PC-9 (cell line): ENCODE results near the gene MYO3B. TPM values are rescaled to one million over a fixed set of nuclear protein-coding genes. Genes with fewer than 3 reads are reported as not detected.
A peak's percentile ranks its signal among the peaks of the same experiment; 100 is the strongest.
"Not testable (repeated sequence)": the region's sequence is repeated elsewhere in the genome, so short reads cannot be mapped to it uniquely, and the experiment has no call there.

Experiments used
- BruUV-seq: library from RNA; stranded (reverse); fragments of 400-500 nt; replicated peaks from 2 replicates; lab custom pipeline; 2021; lab: Mats Ljungman, UMichigan
- CTCF ChIA-PET: fragments of 300-600 bp; sonication (Branson Sonifier 250); formaldehyde crosslinking; loops from one replicate; lab custom pipeline; 2022; ENCODE audit warnings: antibody characterized with exemption; lab: Charles Lee
- POLR2A ChIA-PET: fragments of 300-600 bp; sonication (Branson Sonifier 250); formaldehyde crosslinking; loops from one replicate; lab custom pipeline; 2022; ENCODE audit warnings: antibody characterized with exemption; ENCODE audit not compliant: unreplicated experiment; lab: Charles Lee
- DNase-seq, 2 experiments: peaks; one replicate each; pipeline versions ENCODE4 v3.0.0 to v3.0.0-alpha.2; 2015 to 2022; ENCODE audit warnings: mixed read lengths in 1 of 2
- H2AFZ ChIP-seq: fragments of 200-600 bp; sonication (generic); 2 replicates; pipeline ENCODE4 v1.8.1; 2017; ENCODE audit warnings: antibody characterized with exemption
- H3F3A ChIP-seq: fragments of 200-600 bp; sonication (generic); 2 replicates; pipeline ENCODE4 v1.8.1; 2017; ENCODE audit warnings: antibody characterized with exemption, mild to moderate bottlenecking, low read depth; ENCODE audit not compliant: insufficient read depth
- H3K27ac ChIP-seq: fragments of 200-600 bp; sonication (generic); 2 replicates; pipeline ENCODE4 v1.6.1; 2016; ENCODE audit warnings: mixed run types
- H3K27me3 ChIP-seq: fragments of 200-600 bp; sonication (generic); 2 replicates; pipeline ENCODE4 v1.6.1; 2016; ENCODE audit warnings: low read depth, mixed run types; ENCODE audit not compliant: insufficient read depth
- H3K36me3 ChIP-seq: fragments of 200-600 bp; sonication (generic); 2 replicates; pipeline ENCODE4 v1.6.1; 2016; ENCODE audit warnings: low read depth, mixed run types
- H3K4me1 ChIP-seq: fragments of 200-600 bp; sonication (generic); replicated peaks from 2 replicates; pipeline ENCODE4 v1.6.1; 2016; ENCODE audit warnings: mixed run types; ENCODE audit not compliant: insufficient read depth
- H3K4me2 ChIP-seq: fragments of 200-600 bp; sonication (generic); 2 replicates; pipeline ENCODE4 v1.6.1; 2017; ENCODE audit warnings: mixed run types
- H3K4me3 ChIP-seq: fragments of 200-600 bp; sonication (generic); 2 replicates; pipeline ENCODE4 v1.6.1; 2016; ENCODE audit warnings: mixed run types
- H3K79me2 ChIP-seq: fragments of 200-600 bp; sonication (generic); 2 replicates; pipeline ENCODE4 v1.6.1; 2017; ENCODE audit warnings: low read depth, mixed run types
- H3K9me2 ChIP-seq: fragments of 200-600 bp; sonication (generic); 2 replicates; pipeline ENCODE4 v1.8.1; 2017; ENCODE audit warnings: mild to moderate bottlenecking; ENCODE audit not compliant: insufficient read depth
- H3K9me3 ChIP-seq: fragments of 200-600 bp; sonication (generic); 2 replicates; pipeline ENCODE4 v1.8.1; 2016; ENCODE audit warnings: low read depth; ENCODE audit not compliant: insufficient read depth
- H4K20me1 ChIP-seq: fragments of 200-600 bp; sonication (generic); 2 replicates; pipeline ENCODE4 v1.8.1; 2017; ENCODE audit not compliant: insufficient read depth
- EZH2 ChIP-seq: fragments of 200-600 bp; sonication (generic); IDR thresholded peaks from 2 replicates; pipeline ENCODE4 v1.8.0; 2017; ENCODE audit warnings: antibody characterized with exemption, low read depth
- intact Hi-C: fragments of 100-400 bp; cut with micrococcal nuclease; formaldehyde crosslinking; loops from one replicate; pipeline ENCODE4 v1.10.0; 2022; ENCODE audit not compliant: unreplicated experiment
- total RNA-seq: library from RNA; stranded (reverse); gene quantifications from 2 replicates; pipeline ENCODE4 v1.2.3, GENCODE V29; 2021
- TF ChIP-seq, protein P1 (sequence below): fragments of 200-600 bp; sonication (generic); conservative IDR thresholded peaks from 2 replicates; pipeline ENCODE4 v1.6.1; 2017; ENCODE audit warnings: mixed run types, antibody characterized with exemption, mild to moderate bottlenecking, moderate library complexity

MYO3B gene
- total RNA-seq, 1 experiment from 2014 or later = 5.3 TPM

DNA sequence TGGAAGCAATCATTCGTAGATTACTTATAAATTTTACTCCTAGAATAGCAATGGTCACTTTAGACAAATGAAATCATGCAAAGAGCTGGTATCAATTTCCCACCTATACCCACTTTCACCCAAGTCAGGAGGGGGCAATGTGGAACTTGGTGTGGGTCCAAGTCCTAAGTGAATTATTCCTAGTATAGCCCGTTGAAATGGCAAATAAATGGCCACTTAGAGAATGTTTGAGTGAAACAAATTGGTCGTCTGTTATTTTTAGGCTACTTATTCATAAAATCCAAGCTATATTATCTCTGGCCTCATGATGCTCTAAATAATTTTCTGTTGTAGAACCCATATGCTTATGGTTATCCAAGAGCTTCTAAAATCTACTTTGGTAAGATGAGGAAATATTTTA, 98.1 kb downstream of the MYO3B start:
- no peaks in the 10 kb centered on the region for H3K4me1 ChIP-seq
- no peaks in the 10 kb centered on the region for H3F3A ChIP-seq
- no peaks in the 10 kb centered on the region for H3K36me3 ChIP-seq
- intact Hi-C loops = no loop called here
- no peaks in the 10 kb centered on the region for H4K20me1 ChIP-seq
- H3K79me2 ChIP-seq = no peaks in the 10 kb centered on the region
- H3K4me3 ChIP-seq = no peak overlapping the region
- no peak for DNase-seq
- no peaks in the 10 kb centered on the region; the same call in 1 of the 2 replicates for H3K9me3 ChIP-seq
- H3K27me3 ChIP-seq = no peaks in the 10 kb centered on the region
- ChIA-PET POLR2A (no interaction called here), CTCF (no interaction called here)
- no peak overlapping the region for H3K4me2 ChIP-seq
- H3K27ac ChIP-seq = no peak overlapping the region
- peak overlapping the region; percentile 54; the same call in 1 of the 2 replicates for H2AFZ ChIP-seq
- H3K9me2 ChIP-seq = no peaks in the 10 kb centered on the region
- TF ChIP-seq, protein P1, sequence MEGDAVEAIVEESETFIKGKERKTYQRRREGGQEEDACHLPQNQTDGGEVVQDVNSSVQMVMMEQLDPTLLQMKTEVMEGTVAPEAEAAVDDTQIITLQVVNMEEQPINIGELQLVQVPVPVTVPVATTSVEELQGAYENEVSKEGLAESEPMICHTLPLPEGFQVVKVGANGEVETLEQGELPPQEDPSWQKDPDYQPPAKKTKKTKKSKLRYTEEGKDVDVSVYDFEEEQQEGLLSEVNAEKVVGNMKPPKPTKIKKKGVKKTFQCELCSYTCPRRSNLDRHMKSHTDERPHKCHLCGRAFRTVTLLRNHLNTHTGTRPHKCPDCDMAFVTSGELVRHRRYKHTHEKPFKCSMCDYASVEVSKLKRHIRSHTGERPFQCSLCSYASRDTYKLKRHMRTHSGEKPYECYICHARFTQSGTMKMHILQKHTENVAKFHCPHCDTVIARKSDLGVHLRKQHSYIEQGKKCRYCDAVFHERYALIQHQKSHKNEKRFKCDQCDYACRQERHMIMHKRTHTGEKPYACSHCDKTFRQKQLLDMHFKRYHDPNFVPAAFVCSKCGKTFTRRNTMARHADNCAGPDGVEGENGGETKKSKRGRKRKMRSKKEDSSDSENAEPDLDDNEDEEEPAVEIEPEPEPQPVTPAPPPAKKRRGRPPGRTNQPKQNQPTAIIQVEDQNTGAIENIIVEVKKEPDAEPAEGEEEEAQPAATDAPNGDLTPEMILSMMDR = no peak
- no peak for TF ChIP-seq EZH2
- no TSS peak for BruUV-seq

DNA sequence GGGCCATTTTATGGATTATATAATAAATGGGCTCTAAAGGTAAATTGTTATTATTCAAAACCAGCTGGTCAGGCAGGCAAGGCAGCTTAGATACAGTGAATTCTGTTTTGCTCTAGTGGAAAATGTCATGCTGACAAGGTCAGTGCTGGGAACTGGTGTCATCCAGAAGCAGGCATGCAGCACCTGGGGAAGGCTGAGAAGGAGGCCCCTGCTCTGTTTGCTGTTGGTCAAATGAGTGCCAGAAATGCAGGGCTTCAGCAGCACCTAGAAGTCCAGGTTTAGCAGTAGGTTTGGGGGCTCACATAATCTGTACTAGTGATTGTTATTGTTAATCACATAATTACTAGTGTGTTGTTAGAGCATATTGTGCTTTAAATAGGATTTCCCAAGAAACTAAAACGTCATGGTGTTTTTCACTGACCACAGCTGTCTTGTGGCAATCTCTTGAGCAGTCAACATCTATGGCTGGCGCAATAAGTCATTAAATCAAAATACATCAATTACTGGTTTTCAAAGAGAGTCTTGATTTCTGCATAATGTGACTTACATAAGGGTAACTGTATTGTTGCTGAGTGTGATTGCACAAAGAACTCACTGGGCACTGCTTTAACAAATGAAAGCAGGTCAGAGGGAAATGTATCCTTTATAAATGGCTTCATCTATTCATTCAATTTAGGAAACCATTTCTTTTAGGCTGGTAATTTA, 99.1 kb downstream of the MYO3B start:
- POLR2A ChIA-PET = no interaction called here
- Histone ChIP-seq H3K36me3 (no peaks in the 10 kb centered on the region), H3K79me2 (no peaks in the 10 kb centered on the region), H3K27me3 (no peaks in the 10 kb centered on the region), H3K9me3 (no peaks in the 10 kb centered on the region; the same call in 1 of the 2 replicates), H4K20me1 (no peaks in the 10 kb centered on the region), H3F3A (no peaks in the 10 kb centered on the region), H3K4me2 (no peak overlapping the region), H3K4me1 (no peaks in the 10 kb centered on the region), H2AFZ (no peak overlapping the region), H3K27ac (no peak overlapping the region), H3K4me3 (no peak overlapping the region), H3K9me2 (no peaks in the 10 kb centered on the region)
- DNase-seq = no peak
- BruUV-seq = no TSS peak
- CTCF ChIA-PET = no interaction called here
- intact Hi-C loops = no loop called here
- no peak for TF ChIP-seq EZH2
- TF ChIP-seq, protein P1 = no peak

DNA sequence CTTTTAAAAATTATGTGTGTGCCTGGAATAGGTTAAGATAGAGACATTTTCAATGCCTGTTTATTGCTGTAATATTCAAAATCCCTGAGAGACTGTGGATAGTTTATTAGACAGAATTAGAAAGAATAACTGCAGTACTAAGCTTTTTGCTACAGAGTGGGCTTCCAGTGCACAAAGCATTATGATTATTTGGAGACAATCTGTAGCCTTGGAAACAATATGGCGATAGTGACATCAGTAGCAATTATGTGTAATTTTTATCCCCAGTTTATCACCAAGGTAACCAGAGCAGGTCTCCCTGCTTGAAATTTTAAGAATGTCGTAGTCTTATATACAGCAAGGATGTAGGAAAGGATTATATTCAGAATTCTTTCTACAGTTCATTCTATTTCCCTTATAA, 100.0 kb downstream of the MYO3B start:
- Histone ChIP-seq H3K27me3 (no peaks in the 10 kb centered on the region), H2AFZ (no peak overlapping the region), H3F3A (no peaks in the 10 kb centered on the region), H3K9me2 (no peaks in the 10 kb centered on the region), H3K4me3 (no peak overlapping the region), H3K4me2 (no peak overlapping the region), H4K20me1 (no peaks in the 10 kb centered on the region), H3K27ac (no peak overlapping the region), H3K4me1 (no peaks in the 10 kb centered on the region), H3K9me3 (no peaks in the 10 kb centered on the region), H3K36me3 (no peaks in the 10 kb centered on the region), H3K79me2 (no peaks in the 10 kb centered on the region)
- TF ChIP-seq, protein P1 = no peak
- TF ChIP-seq EZH2 = no peak
- BruUV-seq = no TSS peak
- intact Hi-C loops = no loop called here
- ChIA-PET POLR2A (no interaction called here), CTCF (no interaction called here)
- no peak for DNase-seq

DNA sequence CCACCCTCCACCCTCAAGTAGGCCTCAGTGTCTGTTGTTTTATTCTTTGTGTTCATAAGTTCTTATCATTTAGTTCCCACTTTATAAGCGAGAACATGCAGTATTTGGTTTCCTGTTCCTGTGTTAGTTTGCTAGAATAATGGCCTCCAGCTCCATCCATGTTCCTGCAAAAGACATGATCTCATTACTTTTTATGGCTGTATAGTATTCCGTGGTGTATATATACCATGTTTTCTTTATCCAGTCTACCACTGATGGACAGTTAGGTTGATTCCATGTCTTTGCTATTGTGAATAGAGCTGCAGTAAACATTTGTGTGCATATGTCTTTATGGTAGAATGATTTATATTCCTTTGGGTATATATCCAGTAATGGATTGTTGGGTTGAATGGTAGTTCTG, 101.7 kb downstream of the MYO3B start:
- CTCF ChIA-PET, H3K4me2 ChIP-seq, DNase-seq, H3K79me2 ChIP-seq, H3F3A ChIP-seq, H3K4me3 ChIP-seq, H4K20me1 ChIP-seq, POLR2A ChIA-PET, BruUV-seq, H3K9me3 ChIP-seq, H3K36me3 ChIP-seq, H3K4me1 ChIP-seq, H2AFZ ChIP-seq, H3K27me3 ChIP-seq, H3K9me2 ChIP-seq, intact Hi-C loops, H3K27ac ChIP-seq: not testable (repeated sequence)
